Measurements from ENCODE around the gene PLA2G4E. TPM values are rescaled to one million over a fixed set of nuclear protein-coding genes. Genes with fewer than 3 reads are reported as not detected.

PLA2G4E gene
- total RNA-seq, 5 donors from 2014 or later (not counting 1 experiment from before 2014, with no cell fraction given), result not detected

DNA sequence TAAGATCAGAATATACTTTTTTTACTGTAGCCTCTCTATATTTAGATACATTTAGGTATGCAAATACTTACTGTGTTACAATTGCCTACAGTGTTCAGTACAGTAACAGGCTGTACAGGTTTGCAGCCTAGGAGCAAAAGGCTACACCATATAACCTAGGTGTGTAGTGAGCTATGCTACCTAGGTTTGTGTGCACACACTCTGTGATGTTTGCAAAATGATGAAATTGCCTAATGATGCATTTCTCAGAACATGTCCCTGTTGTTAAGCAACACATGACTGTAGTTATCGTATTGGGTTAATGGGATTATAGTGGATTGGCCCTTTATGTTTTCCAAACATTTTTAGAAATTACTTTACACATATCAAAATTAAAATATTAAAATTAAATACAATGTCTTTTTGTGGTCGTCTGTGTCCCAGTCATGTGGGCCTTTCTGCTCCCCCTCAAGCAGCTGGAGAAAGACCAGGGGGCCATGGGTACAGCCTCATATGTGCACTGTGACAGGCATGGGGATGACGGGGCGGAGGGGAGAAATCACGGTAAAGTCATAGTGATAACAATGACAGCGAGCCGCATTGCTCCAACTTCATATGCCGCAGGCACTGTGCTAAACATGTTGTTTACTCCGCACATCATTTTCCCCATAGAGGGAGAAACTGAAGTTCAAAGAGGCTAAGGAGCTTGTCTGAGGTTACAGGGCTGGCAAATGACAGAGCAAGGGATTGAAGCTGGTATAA, 27.4 kb upstream of the PLA2G4E start:
- Mint-ChIP-seq H3K27me3 (peaks cover 10 to 14% of the 10 kb centered on the region in 2 donors), H3K36me3 (no peaks in the 10 kb centered on the region), H3K4me3 (no peak overlapping the region), H3K27ac (no peak overlapping the region), H3K4me1 (peaks cover 0 to 2% (median 0%) of the 10 kb centered on the region in 3 donors), H3K9me3 (no peaks in the 10 kb centered on the region)
- Histone ChIP-seq H3K9me3 (no peaks in the 10 kb centered on the region), H3K27ac (ENCODE audit: low read length) (no peak overlapping the region), H3K27me3 (replicated peaks in 1 of 2; ENCODE audit: control insufficient read depth in 2 of 2, extremely low read depth in 1 of 2, insufficient read depth in 2 of 2, low read length in 1 of 2) (peaks cover 0 to 26% of the 10 kb centered on the region in 2 experiments), H3K4me1 (ENCODE audit: control insufficient read depth in 1 of 2, extremely low read depth in 1 of 2, insufficient read depth in 2 of 2, low read length in 2 of 2) (no peaks in the 10 kb centered on the region), H3K36me3 (ENCODE audit: control insufficient read depth in 2 of 2, extremely low read depth in 1 of 2, insufficient read depth in 1 of 2, low read length in 1 of 2) (no peaks in the 10 kb centered on the region), H3K4me3 (ENCODE audit: control insufficient read depth in 1 of 2, extremely low read depth in 1 of 2, low read length in 1 of 2) (no peak overlapping the region)
- no peak for DNase-seq
- no peak for ATAC-seq (replicated peaks in 1 of 4)
- ChIA-PET POLR2A (interaction anchor here in 1 of 2 donors (0.6 kb wide), 1 partner anchor 346 kb away, joined by 8 read pairs; no protein-coding TSS in a partner anchor), CTCF (interaction anchor here in 1 of 2 donors (0.6 kb wide), 1 partner anchor 279 kb away, joined by 3 read pairs; no protein-coding TSS in a partner anchor)
- 74% methylated on average over 3 of the region's 9 CpGs for WGBS (ENCODE audit: insufficient coverage)

DNA sequence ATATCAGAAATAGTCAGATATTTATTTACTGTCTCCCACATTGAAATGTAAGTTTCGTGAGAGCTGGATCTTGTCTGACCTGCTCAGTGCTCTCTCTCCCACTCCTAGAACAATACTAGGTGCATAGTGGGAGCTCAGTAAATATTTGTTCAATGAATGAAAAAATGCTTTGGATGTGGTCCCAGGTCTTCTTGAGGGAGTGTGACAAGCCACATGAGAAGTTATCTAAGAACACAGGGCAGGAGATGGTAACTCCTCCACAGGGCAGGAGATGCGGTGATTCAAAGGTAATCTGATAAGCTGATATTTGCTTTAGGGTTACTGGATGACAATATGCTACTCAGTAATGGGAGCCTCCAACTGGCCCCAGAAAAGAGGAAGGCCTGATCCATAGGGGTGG, 25.8 kb upstream of the PLA2G4E start:
- H3K36me3 ChIP-seq (ENCODE audit: control insufficient read depth in 2 of 2, extremely low read depth in 1 of 2, insufficient read depth in 1 of 2, low read length in 1 of 2), result no peaks in the 10 kb centered on the region
- H3K27ac ChIP-seq (ENCODE audit: low read length), result no peak overlapping the region
- H3K27me3 ChIP-seq (replicated peaks in 1 of 2; ENCODE audit: control insufficient read depth in 2 of 2, extremely low read depth in 1 of 2, insufficient read depth in 2 of 2, low read length in 1 of 2), result peaks cover 0 to 24% of the 10 kb centered on the region in 2 experiments
- Mint-ChIP-seq H3K27ac (no peak overlapping the region), H3K27me3 (peaks cover 10 to 14% of the 10 kb centered on the region in 2 donors), H3K36me3 (no peaks in the 10 kb centered on the region), H3K4me3 (no peak overlapping the region), H3K4me1 (peaks cover 0 to 2% (median 0%) of the 10 kb centered on the region in 3 donors), H3K9me3 (no peaks in the 10 kb centered on the region)
- WGBS (ENCODE audit: insufficient coverage), result no CpG with 5 or more reads among the region's 2 CpGs
- H3K4me1 ChIP-seq (ENCODE audit: control insufficient read depth in 1 of 2, extremely low read depth in 1 of 2, insufficient read depth in 2 of 2, low read length in 2 of 2), result no peaks in the 10 kb centered on the region
- no peak overlapping the region for H3K4me3 ChIP-seq (ENCODE audit: control insufficient read depth in 1 of 2, extremely low read depth in 1 of 2, low read length in 1 of 2)
- POLR2A ChIA-PET, result no interaction called here
- H3K9me3 ChIP-seq, result no peaks in the 10 kb centered on the region
- ATAC-seq (replicated peaks in 1 of 4), result no peak
- DNase-seq, result no peak
- CTCF ChIA-PET, result no interaction called here

DNA sequence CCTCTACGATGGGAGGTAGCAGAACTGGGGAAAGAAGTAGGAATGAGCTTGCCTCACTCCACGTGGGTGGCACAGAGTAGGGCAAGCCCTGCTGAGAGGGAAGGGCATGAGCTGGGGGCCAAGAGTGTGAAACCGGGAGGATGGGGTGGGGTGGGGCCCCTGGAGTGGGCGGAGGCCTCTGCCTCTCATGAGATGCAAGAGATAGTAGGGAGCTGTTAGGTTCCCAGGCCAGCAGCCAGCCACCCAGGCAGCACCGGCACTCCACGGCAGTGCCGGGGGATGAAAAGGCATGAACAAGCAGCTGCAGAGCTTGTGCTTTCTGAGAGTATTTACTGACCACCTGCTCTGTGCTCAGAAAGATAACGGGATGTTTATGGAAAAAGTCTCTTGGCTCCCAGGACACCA, 24.4 kb upstream of the PLA2G4E start:
- H3K4me3 Mint-ChIP-seq, result no peak overlapping the region
- no peak overlapping the region for H3K27ac Mint-ChIP-seq
- peaks cover 3 to 18% of the 10 kb centered on the region in 2 donors for H3K27me3 Mint-ChIP-seq
- H3K4me1 Mint-ChIP-seq, result peaks cover 0 to 2% (median 0%) of the 10 kb centered on the region in 3 donors
- DNase-seq (no peak), ATAC-seq (replicated peaks in 1 of 4) (no peak)
- no peaks in the 10 kb centered on the region for H3K9me3 ChIP-seq
- H3K9me3 Mint-ChIP-seq, result no peaks in the 10 kb centered on the region
- no peak overlapping the region for H3K4me3 ChIP-seq (ENCODE audit: control insufficient read depth in 1 of 2, extremely low read depth in 1 of 2, low read length in 1 of 2)
- H3K27me3 ChIP-seq (replicated peaks in 1 of 2; ENCODE audit: control insufficient read depth in 2 of 2, extremely low read depth in 1 of 2, insufficient read depth in 2 of 2, low read length in 1 of 2), result peaks cover 0 to 17% of the 10 kb centered on the region in 2 experiments
- ChIA-PET CTCF (interaction anchor here (0.6 to 1.2 kb wide), 2 partner anchors 15 to 47 kb away, joined by 3 read pairs; no protein-coding TSS in a partner anchor), POLR2A (no interaction called here)
- whole genome bisulfite sequencing (ENCODE audit: insufficient coverage), result 57% methylated on average over 8 of the region's 8 CpGs
- no peak overlapping the region for H3K27ac ChIP-seq (ENCODE audit: low read length)
- no peaks in the 10 kb centered on the region for H3K36me3 Mint-ChIP-seq
- H3K4me1 ChIP-seq (ENCODE audit: control insufficient read depth in 1 of 2, extremely low read depth in 1 of 2, insufficient read depth in 2 of 2, low read length in 2 of 2), result no peaks in the 10 kb centered on the region
- no peaks in the 10 kb centered on the region for H3K36me3 ChIP-seq (ENCODE audit: control insufficient read depth in 2 of 2, extremely low read depth in 1 of 2, insufficient read depth in 1 of 2, low read length in 1 of 2)

- peaks cover 4 to 18% of the 10 kb centered on the region in 2 donors for H3K27me3 Mint-ChIP-seq
- H3K9me3 ChIP-seq, result no peaks in the 10 kb centered on the region
- peaks cover 0 to 2% (median 0%) of the 10 kb centered on the region in 3 donors for H3K4me1 Mint-ChIP-seq
- no peaks in the 10 kb centered on the region for H3K9me3 Mint-ChIP-seq
- H3K27ac ChIP-seq (ENCODE audit: low read length), result no peak overlapping the region
- no peaks in the 10 kb centered on the region for H3K4me1 ChIP-seq (ENCODE audit: control insufficient read depth in 1 of 2, extremely low read depth in 1 of 2, insufficient read depth in 2 of 2, low read length in 2 of 2)
- ATAC-seq (replicated peaks in 1 of 4), result no peak
- CTCF ChIA-PET, result interaction anchor here in 1 of 2 donors (1.5 kb wide), 1 partner anchor 10 kb away, joined by 4 read pairs; no protein-coding TSS in a partner anchor
- 75% methylated on average over 3 of the region's 5 CpGs for WGBS (ENCODE audit: insufficient coverage)
- no peak for DNase-seq
- peaks cover 0 to 3% of the 10 kb centered on the region in 2 experiments for H3K27me3 ChIP-seq (replicated peaks in 1 of 2; ENCODE audit: control insufficient read depth in 2 of 2, extremely low read depth in 1 of 2, insufficient read depth in 2 of 2, low read length in 1 of 2)
- H3K36me3 Mint-ChIP-seq, result no peaks in the 10 kb centered on the region
- POLR2A ChIA-PET, result no interaction called here
- no peak overlapping the region for H3K4me3 Mint-ChIP-seq
- H3K4me3 ChIP-seq (ENCODE audit: control insufficient read depth in 1 of 2, extremely low read depth in 1 of 2, low read length in 1 of 2), result no peak overlapping the region
- no peaks in the 10 kb centered on the region for H3K36me3 ChIP-seq (ENCODE audit: control insufficient read depth in 2 of 2, extremely low read depth in 1 of 2, insufficient read depth in 1 of 2, low read length in 1 of 2)
- no peak overlapping the region for H3K27ac Mint-ChIP-seq
Observed at GRCh38 chr15:42042602-42043400, 22.0 kb upstream of the PLA2G4E start.

- Histone ChIP-seq H3K27me3 (replicated peaks in 1 of 2; ENCODE audit: control insufficient read depth in 2 of 2, extremely low read depth in 1 of 2, insufficient read depth in 2 of 2, low read length in 1 of 2) (peaks cover 0 to 3% of the 10 kb centered on the region in 2 experiments), H3K36me3 (ENCODE audit: control insufficient read depth in 2 of 2, extremely low read depth in 1 of 2, insufficient read depth in 1 of 2, low read length in 1 of 2) (no peaks in the 10 kb centered on the region), H3K27ac (ENCODE audit: low read length) (no peak overlapping the region), H3K9me3 (no peaks in the 10 kb centered on the region), H3K4me3 (ENCODE audit: control insufficient read depth in 1 of 2, extremely low read depth in 1 of 2, low read length in 1 of 2) (no peak overlapping the region), H3K4me1 (ENCODE audit: control insufficient read depth in 1 of 2, extremely low read depth in 1 of 2, insufficient read depth in 2 of 2, low read length in 2 of 2) (peaks cover 0 to 5% of the 10 kb centered on the region in 2 experiments)
- no peak for ATAC-seq (replicated peaks in 1 of 4)
- no peak overlapping the region for H3K4me3 Mint-ChIP-seq
- no peaks in the 10 kb centered on the region for H3K9me3 Mint-ChIP-seq
- ChIA-PET CTCF (no interaction called here), POLR2A (interaction anchor here in 1 of 2 donors (0.5 kb wide), 1 partner anchor 70 kb away, joined by 3 read pairs; no protein-coding TSS in a partner anchor)
- H3K36me3 Mint-ChIP-seq, result no peaks in the 10 kb centered on the region
- DNase-seq, result no peak
- H3K27ac Mint-ChIP-seq, result no peak overlapping the region
- peaks cover 6 to 8% (median 6%) of the 10 kb centered on the region in 3 donors for H3K4me1 Mint-ChIP-seq
- peaks cover 4 to 7% of the 10 kb centered on the region in 2 donors for H3K27me3 Mint-ChIP-seq
- WGBS (ENCODE audit: insufficient coverage), result 86% methylated on average over 4 of the region's 6 CpGs
Observed at GRCh38 chr15:42038401-42038800, 17.6 kb upstream of the PLA2G4E start.

- no peak overlapping the region for H3K4me3 Mint-ChIP-seq
- Histone ChIP-seq H3K4me1 (ENCODE audit: control insufficient read depth in 1 of 2, extremely low read depth in 1 of 2, insufficient read depth in 2 of 2, low read length in 2 of 2) (peaks cover 0 to 5% of the 10 kb centered on the region in 2 experiments), H3K36me3 (ENCODE audit: control insufficient read depth in 2 of 2, extremely low read depth in 1 of 2, insufficient read depth in 1 of 2, low read length in 1 of 2) (no peaks in the 10 kb centered on the region), H3K9me3 (no peaks in the 10 kb centered on the region), H3K27ac (ENCODE audit: low read length) (no peak overlapping the region), H3K27me3 (replicated peaks in 1 of 2; ENCODE audit: control insufficient read depth in 2 of 2, extremely low read depth in 1 of 2, insufficient read depth in 2 of 2, low read length in 1 of 2) (peaks cover 0 to 3% of the 10 kb centered on the region in 2 experiments), H3K4me3 (ENCODE audit: control insufficient read depth in 1 of 2, extremely low read depth in 1 of 2, low read length in 1 of 2) (no peak overlapping the region)
- H3K9me3 Mint-ChIP-seq, result no peaks in the 10 kb centered on the region
- H3K4me1 Mint-ChIP-seq, result peaks cover 6 to 8% (median 6%) of the 10 kb centered on the region in 3 donors
- peaks cover 4 to 7% of the 10 kb centered on the region in 2 donors for H3K27me3 Mint-ChIP-seq
- ATAC-seq (replicated peaks in 1 of 4) (no peak), DNase-seq (no peak)
- H3K27ac Mint-ChIP-seq, result no peak overlapping the region
- H3K36me3 Mint-ChIP-seq, result no peaks in the 10 kb centered on the region
- WGBS (ENCODE audit: insufficient coverage), result 83% methylated on average over 6 of the region's 8 CpGs
- CTCF ChIA-PET, result no interaction called here
- POLR2A ChIA-PET, result no interaction called here
Observed at GRCh38 chr15:42037656-42038055, 16.8 kb upstream of the PLA2G4E start.
